HG03280 (cell line): ENCODE results near the gene KCNMA1.

Experiments used
- ATAC-seq: cut with Tn5 transposase; IDR thresholded peaks from one replicate; pipeline ENCODE4 v1.9.1; 2021; ENCODE audit warnings: mild to moderate bottlenecking, moderate library complexity; ENCODE audit not compliant: unreplicated experiment

Gene KCNMA1

GRCh38 chr10:77461636-77462296, 175.8 kb downstream of the KCNMA1 start:
- ATAC-seq = no peak

- ATAC-seq = no peak
These were observed 177.7 kb downstream of the KCNMA1 start for GRCh38 chr10:77459905-77460304.

- no peak for ATAC-seq
These were observed 178.5 kb downstream of the KCNMA1 start for GRCh38 chr10:77458986-77459590.

GRCh38 chr10:77457721-77458120, 179.9 kb downstream of the KCNMA1 start:
- ATAC-seq = no peak

GRCh38 chr10:77457266-77457665, 180.3 kb downstream of the KCNMA1 start:
- ATAC-seq = no peak

- no peak for ATAC-seq
These were observed 181.2 kb downstream of the KCNMA1 start for GRCh38 chr10:77456414-77456813.

- no peak for ATAC-seq
These were observed 182.0 kb downstream of the KCNMA1 start for GRCh38 chr10:77455561-77455960.

GRCh38 chr10:77452952-77453564, 184.6 kb downstream of the KCNMA1 start:
- no peak for ATAC-seq

- ATAC-seq = no peak
These were observed 185.7 kb downstream of the KCNMA1 start for GRCh38 chr10:77451886-77452285.

GRCh38 chr10:77448226-77448625, 189.4 kb downstream of the KCNMA1 start:
- no peak for ATAC-seq

GRCh38 chr10:77446700-77447099, 190.9 kb downstream of the KCNMA1 start:
- ATAC-seq = no peak

- ATAC-seq = no peak
These were observed 192.1 kb downstream of the KCNMA1 start for GRCh38 chr10:77445547-77445946.

GRCh38 chr10:77444041-77444440, 193.6 kb downstream of the KCNMA1 start:
- no peak for ATAC-seq

- no peak for ATAC-seq
These were observed 194.9 kb downstream of the KCNMA1 start for GRCh38 chr10:77442699-77443189.

- no peak for ATAC-seq
These were observed 196.0 kb downstream of the KCNMA1 start for GRCh38 chr10:77441353-77442166.

- ATAC-seq = no peak
These were observed 201.2 kb downstream of the KCNMA1 start for GRCh38 chr10:77436257-77436975.

GRCh38 chr10:77433546-77433945, 204.1 kb downstream of the KCNMA1 start:
- no peak for ATAC-seq

- ATAC-seq = no peak
These were observed 205.4 kb downstream of the KCNMA1 start for GRCh38 chr10:77431980-77432797.

GRCh38 chr10:77431209-77431611, 206.4 kb downstream of the KCNMA1 start:
- ATAC-seq = no peak

- ATAC-seq = no peak
These were observed 207.1 kb downstream of the KCNMA1 start for GRCh38 chr10:77430530-77430929.
